GM19240 (cell line): Measurements from ENCODE around the gene NDRG2.
"Not testable (repeated sequence)": the region's sequence is repeated elsewhere in the genome, so short reads cannot be mapped to it uniquely, and the experiment has no call there.

Experiments used
- DNase-seq: peaks from one replicate; pipeline ENCODE4 v3.0.0; 2011; ENCODE audit warnings: low spot score; ENCODE audit not compliant: insufficient read length

Gene NDRG2

GRCh38 chr14:21056520-21057163, 31.8 kb upstream of the NDRG2 start:
- no peak for DNase-seq

DNA sequence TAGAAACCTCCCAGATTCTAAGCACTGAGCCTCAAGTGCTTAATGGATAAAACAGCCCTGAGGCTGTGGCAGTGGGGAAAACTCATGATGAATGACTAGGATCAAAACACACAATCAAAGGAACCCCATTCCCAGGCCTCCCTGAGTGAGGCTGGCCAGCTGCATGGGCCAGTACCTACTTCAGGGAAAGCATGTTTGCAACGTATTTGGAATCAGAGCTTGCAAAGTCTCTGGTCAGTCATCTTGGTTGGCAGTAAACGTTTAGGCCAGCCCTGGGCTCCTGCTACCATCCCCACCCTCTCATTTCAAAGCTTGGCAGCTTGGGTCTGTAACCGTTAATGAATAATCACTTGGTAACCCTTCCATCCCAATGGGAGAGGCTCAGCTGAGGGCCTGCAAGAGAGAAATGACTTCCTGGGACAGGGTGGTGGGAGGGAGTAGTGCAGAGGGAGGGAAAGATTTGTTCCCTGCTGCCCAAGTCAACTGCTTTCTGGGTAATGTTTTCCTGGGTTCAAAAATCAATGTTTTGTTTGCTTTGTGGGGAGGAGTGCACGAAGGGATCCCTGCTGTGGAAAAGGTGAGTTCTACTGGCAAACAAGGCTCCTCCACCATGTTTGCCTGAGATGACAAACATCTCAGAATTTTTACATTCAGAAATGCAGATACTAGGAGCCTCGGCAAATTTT, 30.7 kb upstream of the NDRG2 start:
- no peak for DNase-seq

- no peak for DNase-seq
These were observed 29.9 kb upstream of the NDRG2 start for GRCh38 chr14:21054768-21055145.

DNA sequence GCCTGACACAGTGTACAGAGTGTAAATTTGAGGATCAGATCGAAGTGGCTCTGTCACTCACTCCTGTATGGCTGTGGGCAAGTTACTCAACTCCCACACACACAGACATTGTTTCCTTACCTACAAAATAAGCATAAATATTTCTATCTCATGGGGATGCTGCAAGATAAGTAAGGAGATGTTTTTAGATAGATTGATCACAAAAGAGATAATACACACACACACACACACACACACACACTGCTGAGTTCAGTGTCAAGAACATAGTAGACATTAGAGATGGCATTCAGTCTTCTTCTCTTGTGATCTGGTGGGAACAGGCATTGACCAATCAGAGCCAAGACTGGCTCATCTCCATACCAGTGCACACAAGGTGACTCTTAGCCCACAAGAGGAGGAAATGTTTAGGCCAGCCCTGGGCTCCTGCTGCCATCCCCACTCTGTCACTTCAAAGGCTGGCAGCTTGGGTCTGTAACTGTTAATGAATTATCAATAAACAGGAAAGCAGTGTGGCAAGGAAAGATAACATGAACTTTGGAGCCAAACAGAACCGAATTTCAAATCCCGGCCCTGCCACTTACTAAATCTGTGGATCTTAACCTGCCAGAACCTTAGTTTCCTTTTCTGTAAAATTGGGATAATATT, 29.4 kb upstream of the NDRG2 start:
- DNase-seq: no peak

GRCh38 chr14:21053184-21054122, 28.6 kb upstream of the NDRG2 start:
- DNase-seq: no peak

- DNase-seq: no peak
These were observed 25.7 kb upstream of the NDRG2 start for GRCh38 chr14:21050597-21050996.

- DNase-seq: no peak
These were observed 24.4 kb upstream of the NDRG2 start for GRCh38 chr14:21049271-21049673.

GRCh38 chr14:21048638-21049037, 23.8 kb upstream of the NDRG2 start:
- no peak for DNase-seq

DNA sequence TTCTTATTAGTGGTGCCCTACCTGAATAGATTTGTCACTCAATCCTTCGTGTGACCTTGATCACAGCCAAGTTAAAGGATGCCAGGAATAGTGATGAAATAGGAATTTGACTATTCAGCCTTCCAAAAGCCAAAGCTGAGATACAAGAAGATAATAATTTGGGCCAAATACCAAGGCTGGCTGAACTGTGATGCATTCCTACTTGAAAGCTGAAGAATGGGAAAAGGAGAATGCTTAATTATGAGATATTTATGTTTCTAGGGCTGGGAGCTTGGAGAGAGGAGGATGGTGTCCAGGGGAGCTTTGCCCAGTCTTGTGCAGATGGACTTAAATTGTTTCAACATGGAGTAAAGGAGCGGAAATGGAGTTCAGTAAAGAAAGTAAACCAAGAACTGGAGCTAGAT, 22.5 kb upstream of the NDRG2 start:
- no peak for DNase-seq

- DNase-seq: no peak
These were observed 19.2 kb upstream of the NDRG2 start for GRCh38 chr14:21043974-21044618.

DNA sequence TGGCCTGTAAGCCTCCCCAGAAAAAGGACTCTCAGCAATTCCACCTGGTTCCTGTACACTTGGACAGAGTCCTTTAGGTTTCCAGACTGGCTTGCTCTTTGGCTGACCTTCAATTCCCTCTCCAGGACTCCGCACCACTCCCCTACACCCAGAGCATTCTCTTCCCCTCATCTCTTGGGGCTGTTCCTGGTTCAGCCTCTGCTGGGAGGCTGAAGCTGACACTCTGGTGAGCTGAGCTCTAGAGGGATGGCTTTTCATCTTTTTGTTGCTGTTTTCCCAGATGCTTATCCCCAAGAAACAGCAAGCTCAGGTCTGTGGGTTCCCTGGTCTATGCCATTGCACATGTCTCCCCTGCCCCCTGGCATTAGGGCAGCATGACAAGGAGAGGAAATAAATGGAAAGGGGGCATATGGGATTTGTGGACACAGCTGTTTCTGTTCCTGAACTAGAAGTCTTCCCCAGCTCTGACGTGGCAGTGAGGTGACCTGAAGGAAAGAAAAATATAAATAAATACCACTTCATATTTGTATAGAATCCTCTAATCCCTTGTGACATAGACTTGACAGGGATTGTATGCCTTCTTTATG, 18.6 kb upstream of the NDRG2 start:
- no peak for DNase-seq

- DNase-seq: no peak
These were observed 18.1 kb upstream of the NDRG2 start for GRCh38 chr14:21042918-21043317.

GRCh38 chr14:21041676-21042433, 17.0 kb upstream of the NDRG2 start, which contains the start of gene RNASE7:
Gene RNASE7 (plus strand): TSS chr14:21042362. CDS start chr14:21042993, 631 bp downstream.
- no peak for DNase-seq

DNA sequence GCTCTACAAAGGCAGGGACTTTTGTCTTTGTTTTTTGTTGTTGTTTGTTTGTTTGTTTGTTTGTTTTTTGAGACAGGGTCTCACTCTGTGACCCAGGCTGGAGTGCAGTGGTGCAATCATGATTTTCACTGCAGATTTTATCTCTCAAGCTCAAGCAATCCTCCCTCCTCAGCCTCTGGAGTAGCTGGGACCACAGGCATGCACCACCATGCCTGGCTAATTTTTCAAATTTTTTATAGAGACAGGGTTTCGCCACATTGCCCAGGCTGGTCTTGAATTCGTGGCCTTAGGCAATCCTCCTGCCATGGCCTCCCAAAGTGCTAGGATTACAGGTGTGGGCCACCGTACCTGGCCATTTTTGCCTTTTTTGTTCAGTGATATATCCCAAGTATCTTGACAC, 16.1 kb upstream of the NDRG2 start:
- DNase-seq: not testable (repeated sequence)

- no peak for DNase-seq
These were observed 15.6 kb upstream of the NDRG2 start for GRCh38 chr14:21040370-21040925.

GRCh38 chr14:21039585-21040369, 14.9 kb upstream of the NDRG2 start:
- DNase-seq: peak; percentile 23

DNA sequence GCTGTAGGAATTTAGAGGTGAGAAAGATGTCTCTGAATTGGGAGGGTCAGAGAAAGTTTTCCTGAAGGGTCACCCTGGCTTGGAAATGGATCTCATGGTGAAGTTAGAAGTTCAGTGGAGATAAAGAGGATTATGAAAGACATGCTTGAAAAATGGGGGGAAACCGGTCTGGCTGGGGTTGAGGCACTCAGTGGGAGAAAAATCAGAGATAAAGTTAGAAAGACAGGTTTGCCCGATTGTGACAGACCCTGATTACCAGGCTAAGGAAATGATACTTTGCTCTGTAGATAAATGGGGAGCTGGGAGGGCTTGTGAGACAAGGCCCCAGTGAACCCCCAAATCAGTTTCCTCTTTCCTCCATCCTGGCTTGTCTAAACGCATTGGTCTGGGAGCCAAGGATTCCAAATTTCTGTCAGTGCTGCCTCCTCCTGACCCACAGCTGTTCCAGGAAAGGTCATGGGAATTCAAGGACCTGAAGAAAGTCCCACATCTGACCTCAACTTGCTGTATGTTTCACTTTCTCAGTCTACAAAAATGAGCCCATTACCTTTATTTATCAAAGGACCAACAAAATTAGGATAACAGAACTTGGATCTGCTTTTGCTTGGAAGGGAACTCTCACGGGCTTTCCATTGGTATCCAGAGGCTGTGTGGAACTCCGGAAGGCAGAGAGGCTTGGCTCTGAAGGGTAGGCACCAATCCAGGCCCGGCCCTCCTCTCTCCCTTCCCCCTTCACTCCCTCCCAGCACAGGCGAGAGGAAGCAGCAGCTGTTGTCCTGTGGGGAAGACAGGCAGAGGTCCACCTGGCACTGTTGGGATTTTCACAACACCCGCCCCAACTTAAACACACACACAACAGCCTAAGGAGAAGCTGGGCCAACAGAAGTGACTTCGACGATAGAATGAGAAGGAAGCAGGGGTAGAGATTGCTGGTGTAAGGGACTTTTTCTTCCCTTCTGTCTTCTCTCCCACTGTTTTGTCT, 13.9 kb upstream of the NDRG2 start:
- no peak for DNase-seq

GRCh38 chr14:21037156-21037555, 12.3 kb upstream of the NDRG2 start:
- no peak for DNase-seq
